ENCODE measurements around the gene SMIM10L2A. TPM values are rescaled to one million over a fixed set of nuclear protein-coding genes. Genes with fewer than 3 reads are reported as not detected.
"Not testable (repeated sequence)": the region's sequence is repeated elsewhere in the genome, so short reads cannot be mapped to it uniquely, and the experiment has no call there.

Gene SMIM10L2A
- 0.39 and 0.48 TPM in 2 replicates for polyA plus RNA-seq (2014; cell fraction: cytosol; rRNA removed)
- polyA plus RNA-seq (2014; cell fraction: nucleus; rRNA removed), result 0.47 and 0.69 TPM in 2 replicates

DNA sequence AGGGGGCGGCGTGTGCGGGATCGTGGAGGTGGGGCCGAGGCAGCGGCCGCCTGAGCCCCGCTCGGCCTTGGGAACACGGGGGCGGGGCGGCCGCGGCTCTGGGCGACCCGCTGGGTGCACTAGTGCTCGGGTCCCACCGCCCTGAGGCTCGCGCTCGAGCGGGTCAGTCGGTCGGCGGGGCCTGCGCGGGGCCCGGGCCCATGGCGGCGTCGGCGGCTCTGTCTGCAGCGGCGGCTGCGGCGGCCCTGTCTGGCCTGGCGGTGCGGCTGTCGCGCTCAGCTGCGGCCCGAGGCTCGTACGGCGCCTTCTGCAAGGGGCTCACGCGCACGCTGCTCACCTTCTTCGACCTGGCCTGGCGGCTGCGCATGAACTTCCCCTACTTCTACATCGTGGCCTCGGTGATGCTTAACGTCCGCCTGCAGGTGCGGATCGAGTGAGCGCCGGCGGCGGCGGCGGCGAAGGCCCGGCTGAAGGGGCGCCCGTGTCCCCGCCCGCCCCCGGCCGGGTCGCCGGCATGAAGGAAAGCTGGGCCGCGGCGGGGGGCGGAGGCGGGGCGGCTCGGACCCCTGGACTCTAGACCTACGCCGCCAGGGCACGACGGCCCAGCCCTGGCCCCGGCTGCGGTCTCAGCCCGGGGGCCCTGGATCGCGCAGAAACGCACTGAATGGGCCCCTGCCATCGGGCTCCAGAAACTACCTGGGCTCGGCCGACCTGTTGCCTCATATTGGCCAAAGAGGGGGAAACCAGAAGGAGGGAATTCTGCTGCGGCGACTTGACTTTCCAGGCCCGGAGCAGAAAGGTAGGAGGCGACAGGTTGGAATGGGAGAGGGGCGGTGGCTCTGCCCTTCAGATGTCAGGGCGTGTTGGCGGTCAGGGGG is at the start of gene SMIM10L2A:
TSS of gene SMIM10L2A (plus strand) at position 13 of the 878 bp plus-strand sequence. CDS start at position 201, 188 bp downstream.
- no peak for DNase-seq (ENCODE audit: low spot score)

DNA sequence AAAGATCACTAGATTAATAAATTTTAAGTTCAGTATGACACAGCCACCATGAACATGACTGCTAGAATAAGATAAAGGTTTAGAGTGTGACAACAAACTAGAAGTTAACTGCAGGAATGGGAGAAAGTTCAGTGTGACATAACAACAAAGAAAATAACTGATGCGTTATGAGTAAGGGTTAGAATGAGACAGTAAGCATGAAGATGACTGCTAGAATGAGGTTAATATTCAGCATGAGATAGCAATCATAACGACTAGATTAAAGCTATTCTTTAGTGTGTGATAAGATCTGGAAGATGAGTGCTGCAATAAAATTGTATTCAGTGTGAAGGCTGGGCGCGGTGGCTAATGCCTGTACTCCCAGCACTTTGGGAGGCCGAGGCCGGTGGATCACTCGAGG is 48.4 kb upstream of the SMIM10L2A start:
- no peak for DNase-seq (ENCODE audit: low spot score)

DNA sequence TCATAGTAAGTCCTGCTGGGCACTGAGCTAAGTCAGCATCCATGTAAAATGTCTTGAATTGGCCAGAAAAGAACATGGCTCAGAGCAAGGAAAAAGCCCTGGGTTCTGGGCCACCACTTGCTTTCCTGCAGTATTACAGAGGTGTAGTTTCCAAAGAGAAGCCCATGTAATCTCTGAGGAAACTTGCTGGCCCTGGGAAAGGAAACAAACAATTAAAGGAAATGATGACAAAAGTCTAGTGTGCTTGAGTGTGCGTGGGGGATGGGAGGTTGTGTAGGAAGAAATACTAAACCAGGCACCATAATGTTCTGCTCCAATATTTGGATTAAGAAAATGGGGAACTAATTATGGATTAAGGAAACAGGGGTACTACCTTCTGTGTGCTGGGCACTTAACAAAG is 39.5 kb upstream of the SMIM10L2A start:
- no peak for DNase-seq (ENCODE audit: low spot score)

DNA sequence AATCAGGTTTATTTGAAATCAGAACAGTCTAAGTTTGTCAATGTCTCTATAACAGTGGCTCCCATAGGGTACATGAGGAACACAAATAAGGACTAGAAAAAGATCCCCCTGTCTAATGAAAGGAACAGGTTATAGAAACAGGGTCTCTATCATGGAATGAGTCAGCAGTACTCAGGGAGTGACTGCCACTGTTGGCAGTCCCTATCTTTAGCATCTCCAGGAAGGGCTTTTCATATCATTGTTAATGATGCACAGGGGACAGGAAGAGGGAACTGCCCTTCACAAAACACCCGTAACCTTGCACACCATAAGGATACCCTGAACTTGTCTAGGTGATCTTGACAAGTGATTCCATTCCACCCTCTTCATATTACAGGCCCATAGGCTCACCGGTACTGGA is 38.5 kb upstream of the SMIM10L2A start:
- DNase-seq (ENCODE audit: low spot score), result no peak

DNA sequence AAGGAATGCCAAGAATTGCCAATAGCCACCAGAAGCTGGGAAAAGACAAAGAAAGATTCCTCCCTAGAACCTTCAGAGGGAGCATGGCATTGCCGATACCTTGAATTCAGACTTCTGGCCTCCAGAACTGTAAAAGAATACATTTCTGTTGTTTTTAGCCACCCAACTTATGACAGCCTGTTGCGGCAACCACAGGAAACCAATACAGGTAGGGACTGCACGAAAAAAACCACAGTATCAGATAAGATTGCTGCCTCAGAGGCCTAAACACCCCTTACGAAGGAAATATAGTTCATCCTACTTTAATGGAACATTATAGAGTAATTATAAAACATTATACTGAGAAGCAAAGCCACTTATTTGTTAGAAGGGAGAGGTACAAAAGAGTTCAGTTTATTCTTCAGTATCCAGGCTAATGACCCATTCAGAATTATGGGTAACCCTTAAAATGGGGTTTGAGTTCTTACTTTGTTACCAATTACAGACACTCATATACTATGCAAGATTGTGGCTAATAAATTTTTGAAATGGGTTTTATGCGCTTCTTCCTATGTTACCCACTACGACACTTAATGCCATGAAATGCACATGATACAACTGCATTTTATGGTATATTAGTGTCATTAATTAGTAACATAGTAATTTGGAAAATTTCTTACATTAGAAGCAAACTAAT is 37.4 kb upstream of the SMIM10L2A start:
- DNase-seq (ENCODE audit: low spot score), result no peak

DNA sequence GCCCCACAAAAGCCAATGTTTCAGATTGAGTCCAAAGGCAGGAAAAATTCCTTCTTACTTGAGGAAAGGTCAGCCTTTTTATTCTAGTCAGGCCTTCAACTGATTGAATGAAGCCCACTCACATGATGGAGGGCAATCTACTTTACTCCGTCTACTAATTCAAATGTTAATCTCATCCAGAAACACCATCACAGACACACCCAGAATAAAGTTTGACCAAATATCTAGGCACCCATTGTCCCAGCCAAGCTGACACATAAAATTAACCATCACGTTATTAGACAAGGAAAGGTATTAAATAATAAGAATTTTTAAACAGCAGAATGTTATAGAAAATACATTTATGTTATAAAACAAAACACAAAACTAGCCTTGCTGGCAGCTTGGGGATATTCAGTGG is 32.9 kb upstream of the SMIM10L2A start:
- DNase-seq (ENCODE audit: low spot score), result no peak

DNA sequence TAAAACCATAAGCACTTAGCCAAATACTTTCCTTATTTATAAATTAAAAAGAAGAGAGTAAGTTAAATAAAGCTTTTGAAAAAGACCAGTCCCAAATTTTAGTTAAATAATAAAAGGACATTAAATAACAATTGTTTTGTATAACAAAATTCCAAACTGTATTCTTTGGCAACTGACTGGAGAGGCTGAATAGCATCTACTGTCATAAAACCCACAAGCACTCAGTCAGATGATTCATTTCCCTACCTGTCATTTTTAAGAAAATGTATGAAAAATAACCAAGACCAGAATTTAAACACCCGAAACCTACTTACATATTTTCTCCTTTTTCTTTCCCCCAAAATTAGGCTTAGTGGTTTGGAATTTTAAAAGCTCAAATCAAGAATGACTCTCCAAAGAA is 32.5 kb upstream of the SMIM10L2A start:
- no peak for DNase-seq (ENCODE audit: low spot score)

DNA sequence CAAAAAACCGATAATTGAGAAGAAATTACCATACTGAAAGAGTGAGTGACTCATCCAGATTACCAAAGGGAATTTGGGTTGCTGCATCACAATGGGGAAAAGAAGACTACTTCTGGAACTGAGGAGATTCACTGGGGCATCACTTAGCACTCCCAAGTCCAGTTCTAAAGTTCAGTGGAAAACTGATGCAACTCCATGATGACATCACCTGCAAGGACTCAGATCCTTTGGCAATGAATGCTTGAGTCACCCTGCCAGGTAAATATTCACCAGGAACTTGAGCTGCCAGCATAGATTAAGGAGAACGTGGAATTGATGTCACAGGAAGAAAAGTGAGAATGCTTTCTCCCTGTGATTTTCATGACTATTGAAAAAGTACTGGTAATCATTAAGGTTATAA is 32.0 kb upstream of the SMIM10L2A start:
- DNase-seq (ENCODE audit: low spot score), result no peak

DNA sequence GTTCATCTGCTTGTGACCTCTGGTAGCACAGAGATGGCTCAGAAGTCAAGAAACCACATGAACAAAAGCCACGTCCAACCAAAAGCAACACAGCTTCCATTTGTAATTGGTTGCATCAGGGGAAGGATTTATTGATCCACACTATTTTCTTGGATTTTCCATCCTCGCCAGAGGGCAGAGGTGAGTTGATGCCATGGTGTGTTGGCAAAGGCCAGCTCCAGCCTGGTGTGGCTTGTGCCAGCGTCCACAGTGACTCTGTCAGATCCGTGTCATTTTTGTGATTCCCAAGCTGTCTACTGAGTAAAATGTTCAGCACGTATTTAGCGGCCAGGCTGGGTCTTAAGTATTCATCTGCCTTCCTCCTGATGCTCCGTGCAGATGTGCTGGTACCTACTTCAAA is 30.0 kb upstream of the SMIM10L2A start:
- DNase-seq (ENCODE audit: low spot score), result no peak

DNA sequence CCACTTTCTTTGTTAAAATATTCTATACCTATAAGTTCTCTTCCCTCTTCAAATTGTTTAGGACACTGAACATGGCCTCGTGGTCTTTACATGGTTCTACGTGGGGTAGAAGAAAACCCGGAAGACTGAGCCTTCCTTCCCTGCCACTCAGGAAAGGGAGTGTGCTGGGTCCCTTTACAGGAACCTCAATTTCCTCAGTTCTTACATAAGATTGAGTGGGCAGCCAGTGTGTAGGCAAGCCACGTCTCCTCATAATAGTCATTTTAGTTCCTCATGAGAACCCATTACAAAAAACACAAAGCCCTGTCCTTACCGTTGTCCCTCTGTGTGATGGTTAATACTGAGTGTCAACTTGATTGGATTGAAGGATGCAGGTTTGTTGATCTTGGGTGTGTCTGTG is 28.7 kb upstream of the SMIM10L2A start:
- DNase-seq (ENCODE audit: low spot score), result no peak

DNA sequence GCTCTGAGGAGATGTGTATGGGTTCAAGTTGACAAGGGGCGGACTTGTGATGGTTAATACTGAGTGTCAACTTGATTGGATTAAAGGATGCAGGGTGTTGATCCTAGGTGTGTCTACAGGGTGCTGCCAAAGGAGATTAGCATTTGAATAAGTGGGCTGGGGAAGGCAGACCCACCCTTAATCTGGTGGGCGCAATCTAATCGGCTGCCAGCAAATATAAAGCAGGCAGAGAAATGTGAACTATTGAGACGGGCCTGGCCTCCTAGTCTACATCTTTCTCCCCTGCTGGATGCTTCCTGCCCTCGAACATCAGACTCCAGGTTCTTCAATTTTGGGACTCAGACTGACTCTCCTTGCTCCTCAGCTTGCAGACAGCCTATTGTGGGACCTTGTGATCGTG is 26.7 kb upstream of the SMIM10L2A start:
- DNase-seq (ENCODE audit: low spot score), result no peak

DNA sequence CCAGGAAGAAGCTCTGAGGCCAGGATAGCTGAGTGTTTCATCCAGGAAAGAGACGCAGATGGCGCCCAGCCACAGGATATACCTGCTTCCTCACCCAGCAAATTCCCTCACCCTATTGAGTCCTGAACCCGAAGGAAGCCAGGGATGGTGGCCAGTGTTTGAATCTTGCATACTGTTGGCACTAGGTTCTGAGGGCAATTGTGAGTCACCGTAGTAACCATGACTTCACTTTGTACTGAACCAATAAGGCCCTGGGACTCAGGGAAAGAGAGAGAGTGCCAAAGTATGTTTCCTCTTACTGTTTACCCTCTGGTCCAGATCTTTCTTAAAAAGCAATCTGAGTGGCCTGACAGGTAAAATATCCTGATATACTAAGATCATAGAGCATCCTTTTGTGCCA is 25.6 kb upstream of the SMIM10L2A start:
- no peak for DNase-seq (ENCODE audit: low spot score)

DNA sequence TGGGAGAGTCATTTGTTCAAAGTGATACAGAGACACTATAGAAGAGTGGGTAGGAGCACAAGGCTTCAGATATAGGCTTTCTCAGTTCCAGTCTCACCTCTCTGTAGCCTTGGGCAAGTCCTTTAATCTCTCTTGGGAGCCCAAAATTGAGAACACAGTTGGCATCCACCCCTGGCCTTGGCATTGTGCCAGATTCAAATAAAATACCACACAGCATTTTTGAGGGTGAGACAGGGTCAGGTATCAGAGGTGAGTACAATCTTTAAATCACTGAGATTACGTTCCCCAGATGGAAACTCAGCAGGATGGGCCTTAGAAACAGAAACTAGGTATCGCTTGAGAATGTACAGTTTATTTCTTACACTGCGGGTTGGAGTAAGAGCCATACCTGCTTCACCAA is 25.2 kb upstream of the SMIM10L2A start:
- no peak for DNase-seq (ENCODE audit: low spot score)

DNA sequence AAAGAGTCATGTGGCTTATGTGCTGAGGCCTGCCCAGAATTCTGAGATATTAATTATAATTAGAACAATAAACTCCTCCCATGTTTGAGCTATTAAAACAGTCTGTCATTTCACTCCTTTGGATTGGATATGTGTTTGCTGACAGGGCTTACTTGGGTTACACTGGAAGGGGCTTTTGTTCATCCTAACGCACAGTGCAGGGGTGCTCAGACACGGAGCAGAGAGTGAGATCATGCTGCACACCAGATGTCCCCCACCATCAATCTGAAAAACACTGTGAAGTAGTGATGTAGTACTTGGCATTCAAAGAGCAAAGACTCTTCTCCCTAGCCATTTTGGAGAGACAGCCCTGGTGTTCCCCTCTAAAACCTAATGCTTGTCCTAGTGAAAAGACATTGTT is 24.1 kb upstream of the SMIM10L2A start:
- no peak for DNase-seq (ENCODE audit: low spot score)

DNA sequence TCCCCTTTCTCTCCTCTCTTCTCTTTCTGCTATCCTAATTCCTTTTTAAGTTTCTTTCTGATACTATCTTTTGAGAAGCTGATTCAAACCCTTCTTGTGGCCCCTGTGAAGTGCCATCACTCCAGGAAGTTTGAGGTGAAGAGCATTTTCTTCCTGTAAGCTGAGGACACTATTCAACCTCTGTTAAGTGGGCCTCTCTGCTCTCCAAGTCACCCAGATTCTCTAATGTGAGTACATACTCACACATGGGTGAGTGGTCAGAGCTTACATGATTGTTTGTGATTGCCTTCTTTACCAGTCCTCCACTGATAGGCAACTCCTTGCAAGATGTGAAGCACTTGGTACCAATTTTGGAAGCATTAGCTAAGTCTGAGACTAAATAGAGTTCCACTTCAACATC is 18.4 kb upstream of the SMIM10L2A start:
- no peak for DNase-seq (ENCODE audit: low spot score)

DNA sequence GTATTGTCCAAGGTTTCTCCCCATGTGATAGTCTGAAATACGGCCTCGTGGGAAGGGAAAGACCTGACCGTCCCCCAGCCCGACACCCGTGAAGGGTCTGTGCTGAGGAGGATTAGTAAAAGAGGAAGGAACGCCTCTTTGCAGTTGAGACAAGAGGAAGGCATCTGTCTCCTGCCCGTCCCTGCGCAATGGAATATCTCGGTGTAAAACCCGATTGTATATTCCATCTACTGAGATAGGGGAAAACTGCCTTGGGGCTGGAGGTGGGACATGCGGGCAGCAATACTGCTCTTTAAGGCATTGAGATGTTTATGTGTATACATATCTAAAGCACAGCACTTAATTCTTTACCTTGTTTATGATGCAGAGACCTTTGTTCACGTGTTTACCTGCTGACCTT is 15.3 kb upstream of the SMIM10L2A start:
- not testable (repeated sequence) for DNase-seq (ENCODE audit: low spot score)

DNA sequence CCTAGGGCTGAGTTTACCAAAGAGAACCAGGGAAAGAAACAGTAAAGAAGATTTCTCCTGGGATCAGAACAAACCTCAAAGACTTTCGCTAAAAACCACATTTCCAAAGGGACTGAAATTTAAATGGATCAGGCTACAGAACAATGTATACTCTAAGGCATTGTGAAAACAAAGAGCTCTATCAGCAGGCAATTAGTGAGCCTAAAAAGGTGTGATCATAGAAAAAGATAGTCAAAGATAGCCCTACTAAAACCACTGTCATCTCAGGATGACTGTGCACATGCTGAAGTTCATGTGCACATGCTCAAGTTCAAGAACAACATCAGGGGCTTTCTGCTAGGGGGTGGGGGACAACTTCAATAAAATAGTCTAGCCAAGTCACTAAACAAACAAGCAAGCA is 12.9 kb upstream of the SMIM10L2A start:
- DNase-seq (ENCODE audit: low spot score), result no peak

DNA sequence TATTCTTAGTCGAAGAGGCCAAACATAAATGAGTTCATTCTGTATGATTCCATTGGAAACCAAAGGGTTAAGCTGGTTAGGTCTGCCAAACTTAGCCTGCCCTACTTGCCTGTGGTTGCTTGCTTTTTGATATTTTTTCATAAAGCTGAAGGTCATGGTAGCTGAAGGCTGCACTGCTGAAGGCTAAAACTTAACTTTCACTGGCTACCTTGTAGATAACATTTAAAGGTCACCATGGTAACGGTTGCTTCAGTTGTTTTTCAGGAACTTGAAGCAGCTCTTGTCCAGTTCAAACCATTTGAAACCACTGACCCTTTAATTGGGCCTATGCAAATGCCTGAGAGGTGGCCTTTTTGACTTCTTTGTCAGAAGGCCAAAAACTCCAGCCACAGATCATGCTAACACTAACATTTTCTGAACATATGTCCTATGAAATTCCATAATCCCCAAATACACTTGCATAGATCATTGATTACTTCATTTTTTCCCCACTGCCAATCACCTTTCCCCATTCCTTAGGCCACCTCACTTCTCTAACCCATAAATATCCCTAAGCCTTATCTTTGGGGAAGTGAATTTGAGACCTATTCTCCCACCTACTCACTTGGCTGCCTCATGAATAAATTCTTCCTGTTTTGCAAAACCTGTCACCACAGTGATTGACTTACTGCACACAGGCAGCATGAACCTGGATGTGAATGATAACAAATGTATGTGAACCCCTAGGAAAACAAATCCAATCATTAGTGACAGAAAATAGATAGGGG is 10.7 kb upstream of the SMIM10L2A start:
- DNase-seq (ENCODE audit: low spot score), result no peak

DNA sequence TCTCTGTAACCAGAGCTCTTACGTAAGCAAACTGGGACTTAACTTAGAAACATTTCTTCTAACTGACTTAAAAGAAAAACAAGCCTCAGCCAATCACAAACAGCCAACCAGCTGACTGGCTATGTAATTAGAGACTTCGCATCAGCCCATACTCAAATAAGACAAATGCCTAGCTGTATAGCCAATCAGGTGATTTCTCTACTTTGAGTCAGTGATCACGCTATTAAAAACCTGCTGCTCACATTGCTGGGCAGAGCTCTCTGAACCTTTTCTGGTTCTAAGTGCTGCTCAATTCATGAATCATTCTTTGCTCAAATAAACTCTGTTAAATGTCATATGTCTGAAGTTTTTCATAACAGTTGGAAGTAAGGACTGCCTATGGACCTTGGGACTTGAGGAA is 9.9 kb upstream of the SMIM10L2A start:
- no peak for DNase-seq (ENCODE audit: low spot score)

DNA sequence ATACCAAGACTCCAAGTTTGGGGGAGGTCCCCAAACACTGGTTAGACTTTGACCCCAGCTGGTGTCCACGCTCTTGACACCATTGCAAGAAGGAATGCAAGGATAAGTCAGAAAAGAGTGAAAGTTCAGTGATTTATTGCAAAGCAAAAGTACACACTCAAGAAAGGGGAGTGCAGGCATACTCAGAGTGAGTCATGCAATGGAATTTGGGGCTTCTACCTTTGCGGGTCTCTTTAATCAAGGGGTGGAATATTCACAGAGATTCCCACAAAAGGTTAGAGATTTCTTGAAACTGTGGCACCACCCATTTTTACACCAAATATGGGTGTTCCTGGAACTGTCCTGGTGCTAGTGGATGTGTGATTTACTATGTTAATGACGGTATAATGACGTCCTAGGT is 5.2 kb upstream of the SMIM10L2A start:
- no peak for DNase-seq (ENCODE audit: low spot score)

DNA sequence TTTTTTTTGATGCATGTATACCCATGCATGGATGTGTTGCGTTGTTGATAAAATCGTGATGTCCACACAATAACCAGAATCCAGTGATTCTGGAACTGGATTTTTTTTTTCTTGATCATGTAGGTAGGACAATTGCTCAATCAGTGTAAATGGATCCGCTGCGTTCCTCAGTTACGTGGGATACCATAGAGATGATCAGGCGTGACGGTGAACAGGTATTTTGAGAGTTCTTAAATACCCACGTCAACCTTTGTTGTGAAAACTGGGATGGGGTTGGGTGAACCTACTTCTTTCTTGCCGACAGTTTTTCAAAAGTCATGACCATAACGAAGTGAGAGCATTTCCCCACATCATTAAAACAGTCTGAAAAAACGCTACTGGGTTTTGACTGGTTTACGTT is 913 bp upstream of the SMIM10L2A start:
- DNase-seq (ENCODE audit: low spot score), result no peak

DNA sequence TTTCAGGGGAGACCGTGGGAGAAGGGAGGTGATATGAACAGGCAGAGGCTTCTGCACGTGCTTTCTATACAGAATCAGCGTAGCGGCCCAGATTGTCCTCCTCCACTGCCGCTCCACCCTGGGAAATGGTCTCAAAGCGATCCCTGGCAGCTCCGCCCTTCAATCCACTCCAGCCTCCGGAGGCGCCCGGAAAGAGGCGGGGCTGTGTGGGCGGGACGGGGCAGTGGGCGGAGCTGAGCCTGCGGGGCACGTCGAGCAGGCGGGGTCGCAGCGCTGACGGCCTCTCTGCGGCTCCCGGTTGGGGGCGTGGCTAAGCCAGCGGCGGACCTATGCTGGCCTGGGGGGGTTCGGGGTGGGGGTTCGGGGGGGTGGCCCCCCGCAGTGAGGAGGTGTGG is 210 bp upstream of the SMIM10L2A start:
- peak; percentile 69 for DNase-seq (ENCODE audit: low spot score)

All from SK-N-DZ (cell line).